A549 (cell line): Measurements from ENCODE around the gene MED17.

ENCODE experiments used
- BHLHE40 ChIP-seq: IDR thresholded peaks from 2 replicates; pipeline ENCODE4 v1.6.1; 2012; ENCODE audit warnings: low read depth, low read length, inconsistent platforms
- CHD4 ChIP-seq: fragments of 200-600 bp; sonication (generic); IDR thresholded peaks from 2 replicates; pipeline ENCODE4 v1.6.1; 2016; ENCODE audit warnings: antibody characterized with exemption, mild to moderate bottlenecking, borderline replicate concordance
- CTCF ChIP-seq: fragments of >200 bp; sonication (Bioruptor Twin); formaldehyde crosslinking; IDR thresholded peaks from 3 replicates; pipeline ENCODE4 v1.5.1; 2016
- HOXB13 ChIP-seq: fragments of 250-450 bp; sonication (Bioruptor Pico); IDR thresholded peaks from 2 replicates; pipeline ENCODE4 v1.5.0; 2020; ENCODE audit warnings: low read depth, mild to moderate bottlenecking, moderate library complexity
- NPAS2 ChIP-seq: fragments of 250-450 bp; sonication (Bioruptor Pico); IDR thresholded peaks from 2 replicates; pipeline ENCODE4 v1.8.0; 2022; ENCODE audit warnings: mild to moderate bottlenecking, moderate library complexity, borderline replicate concordance
- POLR2A ChIP-seq: IDR thresholded peaks from 2 replicates; pipeline ENCODE4 v1.6.1; 2012; ENCODE audit warnings: mild to moderate bottlenecking, low read length

- TF ChIP-seq CTCF (no peak), NPAS2 (CRISPR knock-in tag) (no peak), POLR2A (no peak), BHLHE40 (no peak), HOXB13 (CRISPR knock-in tag) (no peak), CHD4 (no peak)
Measured at GRCh38 chr11:93766504-93766903, 17.6 kb upstream of the MED17 start.
